PC-9 (cell line): ENCODE measurements around the gene PLCB3.

ENCODE experiments used
- CTCF ChIP-seq: fragments of 200-600 bp; sonication (generic); conservative IDR thresholded peaks from 2 replicates; pipeline ENCODE4 v1.6.1; 2017; ENCODE audit warnings: mixed run types, antibody characterized with exemption, mild to moderate bottlenecking, moderate library complexity
- EZH2 ChIP-seq: fragments of 200-600 bp; sonication (generic); IDR thresholded peaks from 2 replicates; pipeline ENCODE4 v1.8.0; 2017; ENCODE audit warnings: antibody characterized with exemption, low read depth

GRCh38 chr11:64253481-64253880, 2.2 kb downstream of the PLCB3 start:
- TF ChIP-seq CTCF = no peak
- no peak for TF ChIP-seq EZH2
